ENCODE results near the gene PLCB3. TPM values are rescaled to one million over a fixed set of nuclear protein-coding genes. Genes with fewer than 3 reads are reported as not detected.

The PLCB3 gene
- total RNA-seq, result 27.6 and 105 TPM in 2 replicates

DNA sequence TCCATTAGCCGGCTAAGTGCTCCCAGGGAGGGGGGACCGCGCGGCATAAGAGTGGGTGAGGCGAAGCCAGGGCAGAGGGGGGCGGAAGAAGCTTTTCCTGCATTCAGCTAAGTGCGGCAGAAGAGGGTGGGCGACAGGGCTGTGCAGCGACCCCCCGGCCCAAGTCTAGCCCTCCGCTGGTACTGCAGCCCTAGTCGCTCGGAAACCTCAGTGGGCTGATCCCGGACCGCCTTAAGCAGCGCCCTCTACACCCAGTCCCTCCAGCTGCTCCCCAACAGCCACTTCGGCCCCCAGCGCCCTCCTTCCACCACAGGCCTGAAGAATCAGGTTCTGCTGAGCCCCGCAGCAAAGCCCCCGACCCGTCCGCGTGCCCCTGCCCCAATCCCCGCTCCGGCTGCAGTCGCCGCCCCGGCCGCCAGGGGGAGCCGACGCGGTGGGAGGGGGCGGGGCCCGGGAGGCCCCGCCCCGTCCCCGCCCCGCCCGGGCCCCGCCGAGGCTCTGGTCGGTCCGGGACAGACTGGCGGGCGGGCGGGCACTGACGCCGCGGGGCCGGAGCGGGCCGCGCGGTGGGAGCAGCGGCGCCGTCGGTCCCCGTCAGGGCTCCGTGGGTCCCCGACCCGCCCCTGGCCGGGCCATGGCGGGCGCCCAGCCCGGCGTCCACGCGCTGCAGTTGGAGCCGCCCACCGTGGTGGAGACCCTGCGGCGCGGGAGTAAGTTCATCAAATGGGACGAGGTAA is at the start of gene PLCB3:
Gene PLCB3, plus strand, starts transcription at position 515 of the 737 bp plus-strand sequence. Its CDS starts 120 bp downstream, at position 635.

DNA sequence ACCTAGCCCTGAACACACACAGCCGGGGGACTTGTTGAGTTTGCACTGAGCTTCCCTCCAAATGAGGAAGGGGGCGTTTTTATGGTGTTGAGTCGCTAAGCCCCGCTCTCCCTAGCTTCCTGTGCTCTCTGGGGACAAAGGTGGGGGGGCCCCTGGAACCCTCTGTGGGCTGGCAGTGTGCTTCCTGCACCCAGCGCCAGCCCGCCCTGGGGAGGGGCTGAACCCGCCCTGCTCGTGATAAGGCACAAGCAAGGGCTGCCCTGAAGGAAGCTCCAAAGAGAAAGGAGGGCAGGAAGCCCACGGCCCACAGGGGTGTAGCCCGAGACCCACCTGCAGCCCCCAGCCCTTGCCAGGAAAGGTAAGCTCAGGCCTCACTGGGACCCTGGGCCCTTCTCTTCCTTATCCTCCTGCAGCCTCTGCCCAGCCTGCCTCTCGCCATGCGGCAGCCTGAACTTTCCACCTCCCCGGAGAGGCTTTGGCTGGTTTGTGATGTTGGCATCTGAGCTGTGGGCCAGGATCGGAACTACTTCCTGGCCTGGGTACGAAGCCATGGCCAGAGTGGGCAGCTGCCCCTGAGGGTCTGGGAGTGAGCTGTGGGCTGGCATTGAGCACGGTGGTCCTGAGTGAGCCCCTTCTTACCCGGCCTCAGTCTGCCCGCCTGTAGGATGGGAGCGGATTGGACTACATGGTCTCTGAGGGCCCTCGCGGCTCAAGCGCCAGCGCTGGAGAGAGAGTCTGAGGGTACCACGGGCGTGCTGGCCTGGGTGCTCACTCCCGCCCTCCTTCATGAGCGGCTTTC is 44.7 kb upstream of the PLCB3 start, which contains the start of gene FERMT3:
Gene FERMT3, plus strand, starts transcription at position 265 of the 799 bp plus-strand sequence. CDS start 644 bp downstream, outside the sequence.

DNA sequence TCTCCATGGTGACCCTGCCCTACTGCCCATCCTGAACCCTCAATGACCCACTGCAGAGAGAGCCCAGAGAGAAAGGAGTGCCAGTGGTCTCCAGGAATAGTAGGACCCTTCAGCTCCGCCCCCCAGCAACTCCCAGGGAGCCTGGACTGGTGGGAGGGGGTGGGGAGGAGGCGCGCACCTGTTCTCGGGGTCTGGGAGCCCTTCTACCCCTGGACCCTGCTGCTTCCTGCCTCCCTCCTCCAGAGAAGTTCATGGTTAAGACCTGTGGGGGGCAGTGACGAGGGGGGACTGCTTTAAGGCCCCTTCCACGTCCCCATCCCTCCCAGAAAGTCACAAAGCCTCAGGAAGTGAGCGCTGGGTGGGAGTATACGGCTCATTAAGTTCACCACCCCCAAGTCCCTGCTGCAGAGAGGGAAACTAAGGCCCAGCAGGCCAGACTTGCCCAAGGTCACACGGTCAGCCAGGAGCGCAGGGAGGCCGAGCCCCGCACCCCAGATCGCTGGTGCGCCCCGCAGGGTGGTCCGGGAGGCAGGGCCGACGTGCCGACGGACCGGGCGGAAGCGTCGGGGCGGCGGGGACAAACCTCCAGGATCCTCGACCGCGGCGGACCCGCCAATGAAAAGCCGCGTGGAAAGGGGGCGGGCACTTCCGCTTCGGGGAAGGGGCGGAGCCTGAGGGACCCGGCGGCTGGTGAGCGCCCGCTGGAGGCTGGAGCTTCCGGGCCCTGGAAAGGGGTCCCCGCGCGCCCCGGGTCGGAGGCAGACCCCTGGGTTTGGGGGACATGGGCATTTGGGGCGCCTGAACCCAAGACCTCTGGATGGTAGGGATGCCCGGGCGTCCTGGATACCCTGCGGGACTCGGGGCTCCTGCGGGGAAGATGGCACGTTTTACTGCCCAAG is 25.5 kb upstream of the PLCB3 start, which contains the start of the genes NUDT22 and TRPT1:
Gene NUDT22, plus strand, starts transcription at position 667 of the 899 bp plus-strand sequence. CDS start 379 bp downstream, outside the sequence.
Gene TRPT1, minus strand, starts transcription at position 579 of the 899 bp plus-strand sequence. Its CDS starts 326 bp downstream, at position 253.

DNA sequence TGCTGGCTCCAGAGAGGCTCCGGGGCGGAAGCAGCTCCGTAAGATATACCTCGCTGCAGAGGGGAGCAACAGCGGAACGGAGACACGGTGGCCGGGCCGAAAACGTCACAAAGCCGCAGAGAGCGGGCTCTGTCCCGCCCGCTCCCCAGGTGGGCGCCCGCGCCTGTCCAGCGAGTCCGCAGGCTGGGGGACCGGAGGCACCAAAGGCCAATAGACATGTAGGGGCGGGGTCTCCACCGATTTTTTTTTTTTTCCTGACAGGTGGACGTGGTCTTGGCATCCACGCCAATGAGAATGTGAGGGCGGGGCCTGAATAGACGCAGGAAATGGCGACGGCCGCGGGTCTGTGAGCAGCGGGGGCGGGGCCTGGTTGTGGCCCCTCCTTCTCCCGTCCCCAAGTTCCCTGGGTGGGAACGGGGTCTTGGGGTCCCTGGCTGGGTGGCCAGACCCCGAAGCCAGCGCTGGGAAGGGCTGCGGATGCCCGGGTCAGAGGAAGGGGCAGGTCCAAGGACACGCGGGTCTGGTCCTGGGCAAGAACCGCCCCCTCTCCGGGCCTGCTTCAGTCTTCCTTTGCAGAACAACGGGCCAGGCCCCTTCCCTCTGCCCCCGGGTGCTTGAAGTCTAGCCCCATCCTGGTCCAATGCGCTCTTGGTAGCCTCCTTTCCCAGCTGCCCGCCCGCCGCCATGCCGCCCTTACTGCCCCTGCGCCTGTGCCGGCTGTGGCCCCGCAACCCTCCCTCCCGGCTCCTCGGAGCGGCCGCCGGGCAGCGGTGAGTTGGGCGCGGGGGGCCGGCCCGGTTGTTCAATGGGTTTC is 21.0 kb upstream of the PLCB3 start, which contains the start of gene DNAJC4:
Gene DNAJC4, plus strand, starts transcription at position 378 of the 814 bp plus-strand sequence. Its CDS starts 307 bp downstream, at position 685.

DNA sequence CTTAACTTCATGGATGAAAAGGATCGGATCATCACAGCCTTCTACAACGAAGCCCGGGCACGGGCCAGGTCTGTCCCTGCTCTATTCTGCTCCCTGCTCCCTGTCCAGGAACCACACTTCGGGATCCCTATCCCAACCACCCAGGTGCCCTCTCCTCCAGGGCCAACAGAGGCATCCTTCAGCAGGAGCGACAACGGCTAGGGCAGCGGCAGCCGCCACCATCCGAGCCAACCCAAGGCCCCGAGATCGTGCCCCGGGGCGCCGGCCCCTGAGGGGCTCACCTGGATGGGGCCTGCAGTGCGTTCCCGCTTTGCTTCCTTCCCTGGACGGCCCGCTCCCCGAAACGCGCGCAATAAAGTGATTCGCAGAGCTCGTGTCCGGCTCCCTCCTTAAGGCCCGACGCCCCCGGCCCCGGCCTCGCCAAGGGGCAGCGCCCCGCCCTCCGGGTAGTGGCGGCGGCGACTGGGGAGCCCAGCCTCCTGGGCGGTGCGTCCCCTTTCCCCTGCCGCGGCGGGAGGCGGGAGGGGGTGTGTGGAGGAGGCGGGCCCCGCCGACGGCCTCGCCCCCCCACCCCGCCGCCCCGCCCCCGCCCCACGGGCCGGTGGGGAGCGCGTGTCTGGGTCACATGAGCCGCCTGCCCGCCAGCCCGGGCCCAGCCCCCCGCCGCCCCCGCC is 17.3 kb upstream of the PLCB3 start, which contains the start of gene VEGFB:
Gene VEGFB, plus strand, starts transcription at position 672 of the 674 bp plus-strand sequence. CDS start 250 bp downstream, outside the sequence.

DNA sequence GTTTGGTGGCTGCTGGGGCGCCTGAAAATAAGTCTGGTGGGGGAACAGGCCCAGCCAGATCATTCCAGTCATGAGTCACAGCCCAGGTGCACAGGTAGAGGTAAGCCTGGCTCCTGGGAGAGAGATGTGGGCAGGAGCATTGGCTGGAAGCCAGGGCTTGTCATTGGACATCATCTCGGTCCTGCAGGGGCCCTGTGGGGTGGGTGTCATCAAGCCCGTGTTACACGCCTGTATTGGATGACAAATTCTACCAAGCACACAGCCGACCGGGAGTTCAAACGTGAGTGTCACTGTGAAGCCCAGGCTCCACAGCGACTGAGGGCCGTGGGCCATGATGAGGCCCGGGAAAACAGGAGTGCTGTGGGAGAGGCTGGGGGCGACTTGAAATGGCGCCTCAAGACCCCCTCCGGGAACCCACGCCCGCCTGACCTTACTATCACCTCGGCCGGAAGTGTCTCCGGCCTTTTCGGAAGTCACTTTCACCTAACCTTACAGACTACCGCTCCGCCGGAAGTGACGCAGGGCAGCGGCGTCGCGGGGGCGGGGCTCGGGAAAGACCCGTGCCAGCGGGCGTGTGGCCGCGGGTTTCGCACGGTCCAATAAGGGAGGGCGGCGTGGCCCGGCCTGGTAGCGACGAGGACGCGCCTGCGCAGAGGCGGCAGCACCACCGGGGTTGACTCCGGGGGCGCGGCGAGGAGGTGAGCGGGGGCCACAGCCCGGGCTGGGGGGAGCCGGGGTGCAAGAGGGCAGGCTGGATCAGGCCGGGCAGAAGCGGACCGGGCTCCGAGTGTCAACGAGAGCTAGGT is 10.7 kb upstream of the PLCB3 start, which contains the start of gene FKBP2:
Gene FKBP2, plus strand, starts transcription at position 661 of the 806 bp plus-strand sequence. CDS start 1,293 bp downstream, outside the sequence.

DNA sequence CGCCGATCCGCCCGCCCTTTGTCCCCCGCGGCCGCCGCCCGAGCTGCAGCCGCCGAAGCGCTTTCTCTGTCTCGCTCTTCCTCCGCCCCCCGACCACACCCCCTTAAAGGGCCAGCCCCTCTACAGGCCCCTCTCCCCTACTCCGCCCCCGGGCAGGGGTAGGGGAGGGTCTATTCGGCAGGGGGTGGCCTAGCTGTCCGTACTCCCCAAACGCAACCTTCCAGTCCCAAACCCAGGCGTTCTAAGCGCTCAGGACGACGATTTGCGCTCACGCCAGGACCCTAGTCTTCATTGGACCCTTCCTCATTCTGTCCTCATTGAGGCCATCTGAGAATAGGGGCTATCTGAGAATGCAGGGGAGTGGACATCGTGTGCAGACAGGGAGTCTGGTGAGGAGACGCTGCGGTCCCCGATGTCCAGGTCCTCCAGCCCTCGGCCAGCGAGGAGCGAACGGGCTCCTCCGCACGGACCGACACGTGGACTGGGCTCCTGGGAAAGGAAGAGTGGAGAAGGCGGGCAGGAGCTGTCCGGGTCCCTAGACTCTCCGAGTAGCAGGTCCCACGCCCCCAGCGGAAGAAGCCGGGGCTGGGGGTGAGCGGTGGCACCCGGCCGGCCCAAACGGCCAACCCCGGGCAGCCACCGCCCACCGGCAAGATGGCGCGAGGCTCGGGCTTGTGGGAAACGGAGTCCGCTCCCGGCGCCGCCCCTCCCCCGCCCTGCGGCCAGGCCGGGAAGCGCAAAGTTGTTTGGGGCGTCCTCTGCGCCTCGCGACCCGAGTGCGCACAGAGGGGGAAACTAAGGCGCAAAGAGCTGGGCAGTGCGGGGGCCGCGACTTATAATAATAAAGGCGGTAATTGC is 4.2 kb upstream of the PLCB3 start, which contains the start of gene PPP1R14B:
Gene PPP1R14B, minus strand, starts transcription at position 73 of the 858 bp plus-strand sequence. CDS start 270 bp downstream, outside the sequence.

DNA sequence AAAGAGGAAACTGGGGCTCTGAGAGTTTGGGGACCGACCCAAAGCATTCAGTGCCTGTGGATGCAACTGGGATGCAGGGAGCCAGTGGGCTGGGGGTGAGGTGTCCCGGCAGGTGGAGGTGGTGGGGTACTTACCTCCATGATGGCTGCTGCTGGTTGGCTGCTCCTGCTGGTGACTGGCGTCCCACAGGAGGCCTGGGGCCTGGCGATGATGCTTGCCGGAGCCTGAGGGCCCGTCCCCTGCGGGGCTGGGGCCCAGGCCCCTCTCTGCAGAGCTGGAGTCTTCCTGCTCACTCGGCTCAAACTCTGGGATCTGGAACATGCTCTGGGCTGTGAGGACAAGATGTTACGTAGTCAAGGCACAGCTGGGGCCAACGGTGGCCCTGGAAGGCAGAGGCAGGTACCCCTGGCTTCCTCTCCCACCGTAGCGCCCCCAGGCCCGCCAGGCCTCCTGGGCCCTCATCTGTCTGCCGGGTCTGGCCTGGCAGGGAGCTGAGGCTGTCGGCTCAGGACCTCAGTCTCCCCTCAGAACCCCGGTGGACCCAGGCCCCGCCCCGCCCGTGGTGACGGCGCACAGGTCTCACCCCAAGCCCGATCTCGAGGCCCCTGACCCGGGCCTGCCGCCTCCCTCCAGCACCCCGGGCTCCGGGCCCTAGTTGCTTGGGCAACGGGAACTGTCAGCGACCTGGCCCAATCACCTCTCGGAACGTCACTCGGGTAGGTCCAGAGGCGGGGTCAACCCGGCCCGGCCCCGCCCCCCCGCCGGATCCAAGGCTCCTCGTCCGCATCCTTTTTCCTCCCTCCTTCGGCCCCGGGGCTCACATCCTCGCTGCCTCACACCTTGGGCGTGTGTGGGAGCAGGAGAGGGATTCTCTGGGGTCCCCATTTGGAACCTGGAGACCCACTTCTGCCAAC is 33.0 kb downstream of the PLCB3 start, which contains the start of gene BAD:
Gene BAD, minus strand, starts transcription at position 618 of the 914 bp plus-strand sequence. Its CDS starts 297 bp downstream, at position 321.

DNA sequence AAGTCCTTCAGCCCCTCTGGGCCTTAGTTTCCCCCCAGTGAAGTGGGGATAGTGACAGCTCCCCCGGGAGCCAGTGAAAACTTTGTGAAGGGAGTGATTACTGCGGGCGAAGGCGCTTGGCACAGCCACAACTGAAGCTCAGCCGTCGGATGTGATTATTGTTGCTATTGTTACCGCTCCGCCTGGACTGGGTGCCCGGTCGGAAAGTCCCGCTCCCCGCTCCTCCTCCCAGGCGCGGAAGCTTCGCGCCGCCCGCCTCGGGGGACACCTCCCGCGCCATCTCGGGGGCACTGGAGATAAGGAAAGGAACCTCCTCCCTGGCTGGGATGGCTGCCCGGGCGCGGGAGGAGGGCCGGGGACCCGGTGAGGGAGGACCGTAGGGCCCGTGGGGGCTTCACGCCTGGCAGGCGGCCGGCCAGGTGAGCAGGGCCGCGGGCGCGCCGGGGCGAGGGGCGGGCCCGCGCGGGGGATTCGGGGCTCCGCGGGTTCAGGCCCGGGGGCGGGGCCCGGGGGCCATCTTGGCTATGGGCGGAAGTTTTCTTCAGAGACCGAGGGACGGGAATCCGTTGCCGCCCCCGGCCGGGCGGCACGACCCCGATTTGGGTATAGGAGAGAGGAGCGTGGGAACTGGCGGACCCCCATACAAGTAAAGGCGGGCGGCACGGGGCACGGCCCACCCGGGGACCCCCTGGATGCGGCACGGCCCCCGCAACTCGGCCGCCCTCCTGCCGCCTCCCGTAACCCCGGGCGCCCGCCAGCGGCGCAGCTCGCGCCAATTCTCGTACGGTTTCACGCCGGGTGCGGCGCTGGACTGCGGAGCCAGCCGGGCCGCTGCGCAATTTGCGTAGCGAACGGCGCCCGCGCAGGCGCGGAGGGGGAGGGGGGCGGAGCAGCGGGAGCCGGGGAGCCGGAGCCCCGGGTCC is 33.9 kb downstream of the PLCB3 start, which contains the start of gene GPR137:
Gene GPR137, plus strand, starts transcription at position 887 of the 923 bp plus-strand sequence. CDS start 677 bp downstream, outside the sequence.

DNA sequence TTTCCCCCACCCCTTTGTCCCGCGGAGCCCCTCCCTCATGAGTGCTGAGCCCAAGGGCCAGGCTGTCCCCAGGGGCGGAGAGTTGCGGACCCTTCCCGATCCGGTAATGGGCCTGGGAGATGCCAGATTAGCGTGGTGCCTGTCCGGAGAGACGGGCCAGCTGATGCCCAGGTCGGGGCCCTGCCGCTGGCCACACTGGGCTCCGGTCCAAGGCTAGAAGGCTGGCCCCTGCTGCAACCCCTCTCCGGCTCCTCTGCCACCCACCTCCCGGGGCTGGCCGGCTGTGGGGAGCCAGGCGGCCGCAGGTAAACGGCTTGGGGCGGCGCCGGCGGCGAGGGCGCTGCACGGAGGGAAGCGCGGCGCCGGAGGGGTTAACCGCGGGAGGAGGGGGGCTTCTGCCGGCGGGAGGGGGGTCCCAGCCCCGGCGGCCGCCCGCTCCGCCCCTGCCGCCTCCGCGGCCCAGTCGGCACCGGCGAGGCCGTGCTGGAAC is 40.0 kb downstream of the PLCB3 start, which contains the start of gene KCNK4:
Gene KCNK4, plus strand, starts transcription at position 41 of the 490 bp plus-strand sequence. CDS start 1,717 bp downstream, outside the sequence.

DNA sequence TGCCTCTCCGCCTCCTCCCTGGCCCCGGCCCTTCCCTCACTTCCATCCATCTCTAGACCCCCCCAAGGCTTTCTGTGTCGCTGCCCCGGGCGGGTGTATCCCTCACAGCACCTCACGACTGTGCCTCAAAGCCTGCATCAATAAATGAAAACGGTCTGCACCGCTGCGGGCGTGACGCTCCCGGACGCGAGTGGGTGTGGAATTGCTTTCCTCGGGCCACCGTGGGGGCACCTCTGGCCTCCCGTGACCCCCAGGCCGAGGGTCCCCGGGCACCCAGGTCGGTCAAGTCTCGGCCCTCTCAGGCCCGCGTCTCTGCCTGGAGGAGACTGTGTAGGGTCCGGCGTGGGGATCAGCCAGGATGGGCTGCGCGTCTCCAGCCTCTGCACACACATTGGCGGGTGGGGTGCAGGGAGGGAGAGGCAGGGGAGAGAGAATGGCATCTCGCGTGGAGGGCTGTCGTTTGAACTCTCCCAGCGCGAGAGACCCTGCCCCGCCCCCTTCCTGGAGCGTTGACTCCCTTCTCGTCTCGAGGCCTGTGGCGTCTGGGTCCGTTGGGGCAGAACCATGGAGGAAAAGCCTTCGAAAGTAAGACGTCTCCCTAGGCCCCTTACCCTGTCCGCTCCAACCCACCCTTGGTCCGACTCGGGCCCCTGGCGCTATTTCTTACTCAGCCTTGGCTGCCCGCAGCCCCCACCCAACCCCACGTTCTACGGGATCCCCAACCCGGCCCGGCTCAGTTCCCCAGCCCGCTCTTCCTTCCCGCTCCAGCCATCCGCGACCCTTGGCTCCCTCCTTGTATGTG is 48.7 kb downstream of the PLCB3 start, which contains the start of gene CATSPERZ:
Gene CATSPERZ, plus strand, starts transcription at position 512 of the 802 bp plus-strand sequence. Its CDS starts 53 bp downstream, at position 565.

DNA sequence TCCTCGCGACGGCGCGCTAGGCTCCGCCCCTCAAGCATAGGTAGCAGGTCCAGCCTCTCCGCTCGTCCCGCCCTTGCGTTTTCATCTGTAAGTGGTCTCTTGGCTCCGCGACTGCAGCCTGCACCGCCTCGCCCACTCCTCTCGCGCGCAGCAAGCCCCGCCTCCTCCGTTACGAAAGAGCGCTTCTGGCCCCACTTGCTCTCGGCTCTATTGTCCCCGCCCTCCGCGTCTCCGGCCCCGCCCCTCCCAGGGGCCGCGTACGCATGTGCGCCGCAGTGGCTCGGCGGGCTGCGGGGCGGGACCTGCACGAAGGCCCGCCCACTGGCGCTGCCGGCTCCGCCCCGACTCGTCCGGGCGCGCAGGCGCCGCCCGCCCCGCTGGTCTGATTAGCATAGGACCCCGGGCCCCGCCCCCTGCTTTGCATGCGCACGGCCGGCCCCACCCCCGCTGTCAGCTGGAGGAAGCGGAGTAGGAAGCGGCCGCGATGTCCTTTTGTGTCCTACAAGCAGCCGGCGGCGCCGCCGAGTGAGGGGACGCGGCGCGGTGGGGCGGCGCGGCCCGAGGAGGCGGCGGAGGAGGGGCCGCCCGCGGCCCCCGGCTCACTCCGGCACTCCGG is 53.9 kb downstream of the PLCB3 start, which contains the start of gene ESRRA:
Gene ESRRA, plus strand, starts transcription at position 450 of the 616 bp plus-strand sequence. CDS start 1,656 bp downstream, outside the sequence.

DNA sequence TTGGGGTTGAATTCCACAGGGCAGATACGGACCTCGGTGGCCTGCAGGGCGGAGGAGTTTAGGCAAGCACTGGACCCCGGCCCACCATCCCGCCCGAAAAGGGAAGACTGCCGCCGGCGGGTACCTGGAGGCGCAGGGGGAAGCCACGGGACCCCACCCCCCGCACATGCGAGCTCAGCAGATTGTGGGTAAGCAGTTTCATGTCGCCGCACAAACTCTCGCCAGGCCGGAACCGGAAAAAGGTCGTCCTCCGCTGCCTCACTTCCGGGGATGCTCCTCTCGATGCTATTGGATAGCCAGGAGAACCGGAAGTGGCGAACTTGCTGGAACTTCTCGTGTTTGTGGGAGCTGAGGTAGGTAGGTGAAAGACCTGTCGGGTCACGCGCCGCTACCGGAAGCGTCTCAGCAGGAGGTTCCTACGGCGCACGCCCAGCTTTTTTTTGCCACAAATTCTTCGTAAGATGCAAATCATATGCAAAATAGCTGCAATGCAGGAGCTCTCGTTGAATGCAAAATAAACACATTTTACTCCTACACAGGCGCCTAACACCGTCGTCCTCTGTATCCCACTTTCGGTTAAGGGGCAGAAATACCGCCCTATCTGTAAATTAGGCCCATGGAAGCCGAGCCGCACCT is 66.1 kb downstream of the PLCB3 start, which contains the start of gene TRMT112:
Gene TRMT112, minus strand, starts transcription at position 235 of the 636 bp plus-strand sequence. Its CDS starts 33 bp downstream, at position 202.

